K562 (cell line): ENCODE results near the gene AAK1. TPM values are rescaled to one million over a fixed set of nuclear protein-coding genes. Genes with fewer than 3 reads are reported as not detected.

ENCODE experiments used
- ATAC-seq: fragments of 200-7000 bp; cut with Tn5 transposase; 3 replicates; pipeline ENCODE4 v1.9.1; 2020; ENCODE audit warnings: moderate library complexity
- BruUV-seq: library from RNA; stranded (reverse); fragments of 400-500 nt; replicated peaks from 2 replicates; lab custom pipeline; 2021; lab: Mats Ljungman, UMichigan
- CTCF ChIA-PET: fragments of 300-600 bp; formaldehyde crosslinking; extraction: SDS; loops from one replicate; lab custom pipeline; 2021; ENCODE audit warnings: low intra/inter-chr PET ratio; lab: Yijun Ruan, JAX
- POLR2A ChIA-PET: fragments of 300-600, 350-650 bp; sonication (Branson Sonifier 250); formaldehyde crosslinking; extraction: SDS; loops from one replicate; lab custom pipeline; 2021; ENCODE audit warnings: antibody characterized with exemption, inconsistent platforms; lab: Yijun Ruan, JAX
- DNase-seq, 4 experiments: peaks; one replicate each; pipeline versions ENCODE4 v3.0.0 to v3.0.0-alpha.2; 2011 to 2018; ENCODE audit warnings: low spot score in 3 of 4, mixed read lengths in 3 of 4; ENCODE audit errors: extremely low read depth in 1 of 4
- FAIRE-seq: peaks from 2 replicates; lab custom pipeline; 2011; peaks lifted over from hg19 to GRCh38; lab: Jason Lieb, UNC
- H2AFZ ChIP-seq: 2 replicates; pipeline ENCODE4 v1.6.0; 2011; ENCODE audit warnings: low read depth, low read length, control low read depth, inconsistent platforms
- H3K27ac ChIP-seq: fragments of 200-600 bp; 3 replicates; pipeline ENCODE4 v1.8.0; 2011; ENCODE audit warnings: low read depth, mild to moderate bottlenecking, control low read depth, inconsistent platforms, low read length, moderate library complexity, mixed read lengths; ENCODE audit errors: extremely low read depth
- H3K27me3 ChIP-seq, 2 experiments: fragments of 300-600 bp in 1 of 2; 2 replicates in 1 of 2; 3 replicates in 1 of 2; pipeline versions ENCODE4 v1.6.0 to v1.8.0; 2011; ENCODE audit warnings: inconsistent platforms in 2 of 2, low read length in 2 of 2, mild to moderate bottlenecking in 1 of 2, mixed read lengths in 1 of 2, moderate library complexity in 1 of 2; ENCODE audit not compliant: control insufficient read depth in 2 of 2, insufficient read depth in 2 of 2
- H3K36me3 ChIP-seq: fragments of 300-600 bp; 3 replicates; pipeline ENCODE4 v1.8.0; 2011; ENCODE audit warnings: mild to moderate bottlenecking, low read length, inconsistent platforms; ENCODE audit not compliant: control insufficient read depth, insufficient read depth
- H3K4me1 ChIP-seq, 2 experiments: fragments of 200-600 bp in 1 of 2; replicated peaks in 1 of 2; 2 replicates in 1 of 2; 3 replicates in 1 of 2; pipeline versions ENCODE4 v1.5.1 to v1.8.0; 2011; ENCODE audit warnings: inconsistent platforms in 2 of 2, low read length in 2 of 2, mild to moderate bottlenecking in 1 of 2, mixed read lengths in 1 of 2, moderate library complexity in 1 of 2; ENCODE audit not compliant: control insufficient read depth in 2 of 2, insufficient read depth in 2 of 2
- H3K4me2 ChIP-seq: 2 replicates; pipeline ENCODE4 v1.6.1; 2011; ENCODE audit warnings: low read length, control low read depth, inconsistent platforms, mixed read lengths; ENCODE audit not compliant: insufficient read depth
- H3K4me3 ChIP-seq: fragments of 200-600 bp; sonication (generic), shearing (Covaris generic); 2 replicates; pipeline ENCODE4 v1.5.1; 2016; ENCODE audit warnings: control low read depth, inconsistent platforms
- H3K79me2 ChIP-seq: fragments of 200-600 bp; 3 replicates; pipeline ENCODE4 v1.8.0; 2011; ENCODE audit warnings: low read length, inconsistent platforms; ENCODE audit not compliant: control insufficient read depth, insufficient read depth
- H3K9ac ChIP-seq, 2 experiments: 2 replicates each; pipeline versions ENCODE4 v1.6.0 to v1.6.1; 2011; ENCODE audit warnings: low read depth in 2 of 2, low read length in 2 of 2, control low read depth in 1 of 2, inconsistent platforms in 1 of 2, mild to moderate bottlenecking in 1 of 2, mixed read lengths in 1 of 2; ENCODE audit not compliant: insufficient read depth in 1 of 2
- H3K9me1 ChIP-seq: one replicate; pipeline ENCODE4 v1.6.0; 2011; ENCODE audit warnings: inconsistent platforms, mild to moderate bottlenecking, low read length, moderate library complexity; ENCODE audit not compliant: control insufficient read depth, insufficient read depth
- H3K9me3 ChIP-seq: replicated peaks from 2 replicates; pipeline ENCODE4 v1.5.1; 2011; ENCODE audit warnings: low read depth, low read length, inconsistent platforms; ENCODE audit not compliant: control insufficient read depth, insufficient read depth
- H4K20me1 ChIP-seq: replicated peaks from 2 replicates; pipeline ENCODE4 v1.6.1; 2011; ENCODE audit warnings: low read length, inconsistent platforms, mixed read lengths; ENCODE audit not compliant: control insufficient read depth, insufficient read depth
- ATF3 ChIP-seq, 2 experiments: fragments of 450-650 bp in 1 of 2; sonication (generic) in 1 of 2; formaldehyde crosslinking in 1 of 2; IDR thresholded peaks in 1 of 2; conservative IDR thresholded peaks in 1 of 2; 2 replicates each; pipeline versions ENCODE4 v1.6.1 to v1.8.1; 2016 to 2023; ENCODE audit warnings: mild to moderate bottlenecking in 2 of 2, moderate library complexity in 2 of 2, inconsistent platforms in 1 of 2, missing genetic modification reagents in 1 of 2
- KDM5B ChIP-seq: fragments of 200-600 bp; sonication (generic); IDR thresholded peaks from 2 replicates; pipeline ENCODE4 v1.6.1; 2012; ENCODE audit warnings: low read depth, mild to moderate bottlenecking, moderate library complexity, low read length, control low read depth, inconsistent platforms; ENCODE audit not compliant: insufficient replicate concordance
- RBBP5 ChIP-seq: fragments of 200-600 bp; sonication (generic); IDR thresholded peaks from 2 replicates; pipeline ENCODE4 v1.6.1; 2012; ENCODE audit warnings: borderline replicate concordance, mild to moderate bottlenecking, low read length, control low read depth, inconsistent platforms; ENCODE audit not compliant: insufficient read depth, poor library complexity, severe bottlenecking
- ZNF316 ChIP-seq: fragments of 450-650 bp; IDR thresholded peaks from 2 replicates; pipeline ENCODE4 v1.6.1; 2016
- WGBS: fragments of 100-300 bp; shearing (Covaris generic); methylation state at CpG from one replicate; pipeline ENCODE4 v1.1.6; 2016; ENCODE audit warnings: low coverage, mixed read lengths; ENCODE audit not compliant: insufficient coverage; ENCODE audit errors: missing lambda C conversion rate; 5-methylcytosine and 5-hydroxymethylcytosine counted together
- in situ Hi-C: fragments of 300-500 bp; cut with MboI; formaldehyde crosslinking; loops from 4 replicates; pipeline ENCODE4 v1.15.0; 2018; ENCODE audit warnings: inconsistent platforms, mixed read lengths
- intact Hi-C: fragments of 100-400 bp; cut with micrococcal nuclease; formaldehyde crosslinking; loops from 2 replicates; pipeline ENCODE4 v1.14.2; 2022
- polyA plus RNA-seq, 8 experiments: library from polyadenylated mRNA; depleted of rRNA in 4 of 8; stranded (reverse) in 5 of 8; unstranded in 3 of 8; fragments of >200 nt; fragmentation: Nextera tagmentation in 2 of 8; fragmentation: Illumina TruSeq in 1 of 8; extraction: Ambion mirVana in 2 of 8; extraction: Trizol in 1 of 8; gene quantifications; 2 replicates each; pipeline versions ENCODE4 v1.2.1 to v1.2.3, GENCODE V29; 2011 to 2014; ENCODE audit warnings: inconsistent platforms in 1 of 8, missing spikeins in 1 of 8
- total RNA-seq, 7 experiments: library from RNA; depleted of rRNA in 6 of 7; stranded (reverse); fragments of >200 nt in 6 of 7; fragmentation: Illumina TruSeq in 2 of 7; extraction: Trizol in 2 of 7; gene quantifications; 2 replicates each; pipeline versions ENCODE4 v1.2.1 to v1.2.3, GENCODE V29; 2011 to 2021; ENCODE audit warnings: low replicate concordance in 1 of 7

The AAK1 gene
- total and polyA plus RNA-seq, 9 of the 15 experiments (the other 6 are each of a cell fraction or from before 2014, with no cell fraction given): 0.89 to 17.1 (median 6.0) TPM

GRCh38 chr2:69499966-69500365, 143.6 kb downstream of the AAK1 start:
- no peaks in the 10 kb centered on the region for H3K27me3 ChIP-seq
- BruUV-seq: no TSS peak
- intact Hi-C loops: no loop called here
- POLR2A ChIA-PET: no interaction called here
- FAIRE-seq: peak; percentile 48
- TF ChIP-seq KDM5B (no peak), ATF3 (IDR thresholded peaks at IDR 0.05) (0 out of 2 replicates have a peak, but pooled peaks have one; percentile 25), ATF3 (CRISPR knock-in tag; conservative IDR thresholded peaks at IDR 0.05) (no peak)
- TF ChIP-seq, all 486 proteins: peak for 1
- CTCF ChIA-PET: no interaction called here
- H3K27ac ChIP-seq: no peak overlapping the region
- H3K9me3 ChIP-seq: no peaks in the 10 kb centered on the region
- H3K4me1 ChIP-seq: peaks cover 0 to 5% of the 10 kb centered on the region in 2 experiments; a peak in 1 of 5 replicates
- no peaks in the 10 kb centered on the region for H3K36me3 ChIP-seq
- WGBS: 27% methylated on average over 3 of the region's 3 CpGs
- ATAC-seq (no peak), DNase-seq (no peak)
- in situ Hi-C loops: no loop called here
- H3K4me2 ChIP-seq: no peak overlapping the region
- no peaks in the 10 kb centered on the region for H3K9me1 ChIP-seq
- no peak overlapping the region for H2AFZ ChIP-seq
- no peak overlapping the region for H3K4me3 ChIP-seq
- no peaks in the 10 kb centered on the region for H3K79me2 ChIP-seq
- H4K20me1 ChIP-seq: no peaks in the 10 kb centered on the region; the same call in 1 of the 2 replicates
- no peak overlapping the region for H3K9ac ChIP-seq

GRCh38 chr2:69499242-69499641, 144.3 kb downstream of the AAK1 start:
- no TSS peak for BruUV-seq
- Histone ChIP-seq H3K9me3 (no peaks in the 10 kb centered on the region), H3K4me1 (peaks cover 0 to 5% of the 10 kb centered on the region in 2 experiments; a peak in 1 of 5 replicates), H3K27me3 (no peaks in the 10 kb centered on the region), H3K27ac (no peak overlapping the region), H3K9ac (no peak overlapping the region), H3K36me3 (no peaks in the 10 kb centered on the region), H3K4me2 (no peak overlapping the region), H3K79me2 (no peaks in the 10 kb centered on the region), H3K9me1 (no peaks in the 10 kb centered on the region), H4K20me1 (no peaks in the 10 kb centered on the region; the same call in 1 of the 2 replicates), H2AFZ (no peak overlapping the region), H3K4me3 (no peak overlapping the region)
- intact Hi-C loops: no loop called here
- in situ Hi-C loops: no loop called here
- CTCF ChIA-PET: no interaction called here
- no peak for DNase-seq
- no peak for ATAC-seq
- 59% methylated on average over 3 of the region's 3 CpGs for WGBS
- TF ChIP-seq ZNF316: no peak
- no peak for TF ChIP-seq RBBP5
- POLR2A ChIA-PET: no interaction called here
- no peak for FAIRE-seq
